K562 (cell line): ENCODE results near the gene TMEM117. TPM values are rescaled to one million over a fixed set of nuclear protein-coding genes. Genes with fewer than 3 reads are reported as not detected.

Experiments
- ATAC-seq: fragments of 200-7000 bp; cut with Tn5 transposase; 3 replicates; pipeline ENCODE4 v1.9.1; 2020; ENCODE audit warnings: moderate library complexity
- BruUV-seq: library from RNA; stranded (reverse); fragments of 400-500 nt; replicated peaks from 2 replicates; lab custom pipeline; 2021; lab: Mats Ljungman, UMichigan
- CTCF ChIA-PET: fragments of 300-600 bp; formaldehyde crosslinking; extraction: SDS; loops from one replicate; lab custom pipeline; 2021; ENCODE audit warnings: low intra/inter-chr PET ratio; lab: Yijun Ruan, JAX
- POLR2A ChIA-PET: fragments of 300-600, 350-650 bp; sonication (Branson Sonifier 250); formaldehyde crosslinking; extraction: SDS; loops from one replicate; lab custom pipeline; 2021; ENCODE audit warnings: antibody characterized with exemption, inconsistent platforms; lab: Yijun Ruan, JAX
- DNase-seq, 4 experiments: peaks; one replicate each; pipeline versions ENCODE4 v3.0.0 to v3.0.0-alpha.2; 2011 to 2018; ENCODE audit warnings: low spot score in 3 of 4, mixed read lengths in 3 of 4; ENCODE audit errors: extremely low read depth in 1 of 4
- FAIRE-seq: peaks from 2 replicates; lab custom pipeline; 2011; peaks lifted over from hg19 to GRCh38; lab: Jason Lieb, UNC
- H2AFZ ChIP-seq: 2 replicates; pipeline ENCODE4 v1.6.0; 2011; ENCODE audit warnings: low read depth, low read length, control low read depth, inconsistent platforms
- H3K27ac ChIP-seq: fragments of 200-600 bp; 3 replicates; pipeline ENCODE4 v1.8.0; 2011; ENCODE audit warnings: low read depth, mild to moderate bottlenecking, control low read depth, inconsistent platforms, low read length, moderate library complexity, mixed read lengths; ENCODE audit errors: extremely low read depth
- H3K27me3 ChIP-seq, 2 experiments: fragments of 300-600 bp in 1 of 2; 2 replicates in 1 of 2; 3 replicates in 1 of 2; pipeline versions ENCODE4 v1.6.0 to v1.8.0; 2011; ENCODE audit warnings: inconsistent platforms in 2 of 2, low read length in 2 of 2, mild to moderate bottlenecking in 1 of 2, mixed read lengths in 1 of 2, moderate library complexity in 1 of 2; ENCODE audit not compliant: control insufficient read depth in 2 of 2, insufficient read depth in 2 of 2
- H3K36me3 ChIP-seq: fragments of 300-600 bp; 3 replicates; pipeline ENCODE4 v1.8.0; 2011; ENCODE audit warnings: mild to moderate bottlenecking, low read length, inconsistent platforms; ENCODE audit not compliant: control insufficient read depth, insufficient read depth
- H3K4me1 ChIP-seq, 2 experiments: fragments of 200-600 bp in 1 of 2; replicated peaks in 1 of 2; 2 replicates in 1 of 2; 3 replicates in 1 of 2; pipeline versions ENCODE4 v1.5.1 to v1.8.0; 2011; ENCODE audit warnings: inconsistent platforms in 2 of 2, low read length in 2 of 2, mild to moderate bottlenecking in 1 of 2, mixed read lengths in 1 of 2, moderate library complexity in 1 of 2; ENCODE audit not compliant: control insufficient read depth in 2 of 2, insufficient read depth in 2 of 2
- H3K4me2 ChIP-seq: 2 replicates; pipeline ENCODE4 v1.6.1; 2011; ENCODE audit warnings: low read length, control low read depth, inconsistent platforms, mixed read lengths; ENCODE audit not compliant: insufficient read depth
- H3K4me3 ChIP-seq: fragments of 200-600 bp; sonication (generic), shearing (Covaris generic); 2 replicates; pipeline ENCODE4 v1.5.1; 2016; ENCODE audit warnings: control low read depth, inconsistent platforms
- H3K79me2 ChIP-seq: fragments of 200-600 bp; 3 replicates; pipeline ENCODE4 v1.8.0; 2011; ENCODE audit warnings: low read length, inconsistent platforms; ENCODE audit not compliant: control insufficient read depth, insufficient read depth
- H3K9ac ChIP-seq, 2 experiments: 2 replicates each; pipeline versions ENCODE4 v1.6.0 to v1.6.1; 2011; ENCODE audit warnings: low read depth in 2 of 2, low read length in 2 of 2, control low read depth in 1 of 2, inconsistent platforms in 1 of 2, mild to moderate bottlenecking in 1 of 2, mixed read lengths in 1 of 2; ENCODE audit not compliant: insufficient read depth in 1 of 2
- H3K9me1 ChIP-seq: one replicate; pipeline ENCODE4 v1.6.0; 2011; ENCODE audit warnings: inconsistent platforms, mild to moderate bottlenecking, low read length, moderate library complexity; ENCODE audit not compliant: control insufficient read depth, insufficient read depth
- H3K9me3 ChIP-seq: replicated peaks from 2 replicates; pipeline ENCODE4 v1.5.1; 2011; ENCODE audit warnings: low read depth, low read length, inconsistent platforms; ENCODE audit not compliant: control insufficient read depth, insufficient read depth
- H4K20me1 ChIP-seq: replicated peaks from 2 replicates; pipeline ENCODE4 v1.6.1; 2011; ENCODE audit warnings: low read length, inconsistent platforms, mixed read lengths; ENCODE audit not compliant: control insufficient read depth, insufficient read depth
- BDP1 ChIP-seq: IDR thresholded peaks from 3 replicates; pipeline ENCODE4 v1.6.1; 2011; ENCODE audit not compliant: insufficient read length, insufficient read depth
- BRD9 ChIP-seq: fragments of 450-650 bp; IDR thresholded peaks from 2 replicates; pipeline ENCODE4 v1.6.1; 2018; ENCODE audit warnings: low read depth; ENCODE audit not compliant: partially characterized antibody
- CREM ChIP-seq: IDR thresholded peaks from 2 replicates; pipeline ENCODE4 v1.6.1; 2014; ENCODE audit warnings: antibody characterized with exemption, low read depth
- NCOA4 ChIP-seq: fragments of 450-650 bp; IDR thresholded peaks from 2 replicates; pipeline ENCODE4 v1.6.1; 2018; ENCODE audit warnings: mild to moderate bottlenecking; ENCODE audit not compliant: partially characterized antibody
- NFIC ChIP-seq: fragments of 450-650 bp; IDR thresholded peaks from 2 replicates; pipeline ENCODE4 v1.6.1; 2017; ENCODE audit warnings: mild to moderate bottlenecking, inconsistent platforms
- NFIX ChIP-seq: fragments of 250-450 bp; sonication (Bioruptor Pico); IDR thresholded peaks from 2 replicates; pipeline ENCODE4 v1.4.0; 2020; ENCODE audit warnings: low read depth, mild to moderate bottlenecking, moderate library complexity
- ZBTB17 ChIP-seq: fragments of 450-650 bp; formaldehyde crosslinking; IDR thresholded peaks from 2 replicates; pipeline ENCODE4 v1.4.0; 2020; ENCODE audit warnings: mild to moderate bottlenecking
- ZNF224 ChIP-seq: sonication (generic); formaldehyde crosslinking; IDR thresholded peaks from 2 replicates; pipeline ENCODE4 v1.8.0; 2022; ENCODE audit warnings: mild to moderate bottlenecking, missing genetic modification reagents
- WGBS: fragments of 100-300 bp; shearing (Covaris generic); methylation state at CpG from one replicate; pipeline ENCODE4 v1.1.6; 2016; ENCODE audit warnings: low coverage, mixed read lengths; ENCODE audit not compliant: insufficient coverage; ENCODE audit errors: missing lambda C conversion rate; 5-methylcytosine and 5-hydroxymethylcytosine counted together
- in situ Hi-C: fragments of 300-500 bp; cut with MboI; formaldehyde crosslinking; loops from 4 replicates; pipeline ENCODE4 v1.15.0; 2018; ENCODE audit warnings: inconsistent platforms, mixed read lengths
- intact Hi-C: fragments of 100-400 bp; cut with micrococcal nuclease; formaldehyde crosslinking; loops from 2 replicates; pipeline ENCODE4 v1.14.2; 2022
- polyA plus RNA-seq, 8 experiments: library from polyadenylated mRNA; depleted of rRNA in 4 of 8; stranded (reverse) in 5 of 8; unstranded in 3 of 8; fragments of >200 nt; fragmentation: Nextera tagmentation in 2 of 8; fragmentation: Illumina TruSeq in 1 of 8; extraction: Ambion mirVana in 2 of 8; extraction: Trizol in 1 of 8; gene quantifications; 2 replicates each; pipeline versions ENCODE4 v1.2.1 to v1.2.3, GENCODE V29; 2011 to 2014; ENCODE audit warnings: inconsistent platforms in 1 of 8, missing spikeins in 1 of 8
- total RNA-seq, 7 experiments: library from RNA; depleted of rRNA in 6 of 7; stranded (reverse); fragments of >200 nt in 6 of 7; fragmentation: Illumina TruSeq in 2 of 7; extraction: Trizol in 2 of 7; gene quantifications; 2 replicates each; pipeline versions ENCODE4 v1.2.1 to v1.2.3, GENCODE V29; 2011 to 2021; ENCODE audit warnings: low replicate concordance in 1 of 7

Gene TMEM117
- total and polyA plus RNA-seq, 9 of the 15 experiments (the other 6 are each of a cell fraction or from before 2014, with no cell fraction given) = 0.31 to 2.8 (median 1.0) TPM

DNA sequence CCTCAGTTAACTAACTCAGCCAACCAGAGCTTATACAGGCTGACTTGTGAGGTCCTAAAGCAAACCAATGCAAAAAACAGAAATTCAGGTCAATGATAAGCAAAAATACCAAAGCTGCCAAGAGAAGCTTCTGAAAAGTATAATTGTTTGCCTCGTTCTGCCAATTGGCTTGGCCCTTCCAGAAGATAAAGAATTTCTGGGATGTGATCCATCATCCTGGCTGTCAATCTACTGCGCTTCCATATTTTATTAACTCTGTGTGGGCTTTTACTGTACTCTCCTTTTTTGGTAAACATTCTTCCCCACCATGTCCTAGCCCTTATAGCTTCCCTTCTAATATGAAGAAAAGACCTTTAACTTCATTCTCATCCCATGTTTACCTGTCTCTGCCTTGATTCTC, 387.9 kb downstream of the TMEM117 start (continued):
- TF ChIP-seq CREM = no peak

DNA sequence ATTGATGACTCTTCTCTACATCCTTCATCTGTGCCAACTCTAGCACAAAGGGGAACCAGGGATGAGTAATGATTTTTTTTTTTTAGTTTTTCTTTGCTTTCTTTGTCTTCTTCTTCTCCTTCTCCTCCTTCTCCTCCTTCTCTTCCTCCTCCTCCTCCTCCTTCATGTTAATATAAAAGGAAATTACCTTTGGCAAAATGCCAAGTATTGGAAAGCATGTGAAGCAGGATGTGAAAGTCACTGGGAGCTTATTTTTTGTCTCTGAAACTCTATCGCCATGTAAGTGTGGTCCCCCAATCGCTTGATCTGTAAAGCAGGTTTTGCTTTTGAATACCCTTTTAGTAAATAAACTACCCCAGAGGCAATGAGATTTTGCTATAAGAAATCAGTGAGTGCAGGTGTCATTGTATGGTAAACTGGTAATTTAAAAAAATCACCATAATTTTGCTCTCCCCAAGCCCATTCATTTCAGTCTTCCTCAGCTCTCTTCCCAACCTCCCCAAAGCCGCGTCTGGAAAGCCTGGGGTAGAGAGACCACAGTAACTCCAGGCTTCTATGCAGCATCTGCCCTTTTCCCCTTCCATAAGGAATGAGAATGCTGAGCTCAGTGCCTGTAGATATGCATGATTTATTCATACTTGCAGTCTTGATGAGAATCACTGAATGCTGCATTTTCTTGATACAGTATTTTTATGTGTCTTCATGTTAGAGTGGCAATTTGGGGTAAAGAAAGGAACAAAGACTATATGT, 388.7 kb downstream of the TMEM117 start:
- Histone ChIP-seq H2AFZ (no peak overlapping the region), H3K9me3 (no peaks in the 10 kb centered on the region), H3K79me2 (no peaks in the 10 kb centered on the region), H3K4me1 (no peaks in the 10 kb centered on the region), H3K27me3 (no peaks in the 10 kb centered on the region), H3K27ac (no peak overlapping the region), H3K9ac (no peak overlapping the region), H3K36me3 (no peaks in the 10 kb centered on the region), H4K20me1 (no peaks in the 10 kb centered on the region), H3K4me3 (no peak overlapping the region), H3K4me2 (no peak overlapping the region), H3K9me1 (no peaks in the 10 kb centered on the region)
- DNase-seq (no peak), FAIRE-seq (no peak), ATAC-seq (no peak)
- ChIA-PET CTCF (no interaction called here), POLR2A (no interaction called here)
- BruUV-seq = no TSS peak
- in situ Hi-C loops (no loop called here), intact Hi-C loops (no loop called here)
- 0% methylated on average over 4 of the region's 4 CpGs for WGBS
- TF ChIP-seq NFIX = peak; percentile 94
- TF ChIP-seq NFIC = peak; percentile 93
- TF ChIP-seq ZNF224 (CRISPR knock-in tag) = no peak

DNA sequence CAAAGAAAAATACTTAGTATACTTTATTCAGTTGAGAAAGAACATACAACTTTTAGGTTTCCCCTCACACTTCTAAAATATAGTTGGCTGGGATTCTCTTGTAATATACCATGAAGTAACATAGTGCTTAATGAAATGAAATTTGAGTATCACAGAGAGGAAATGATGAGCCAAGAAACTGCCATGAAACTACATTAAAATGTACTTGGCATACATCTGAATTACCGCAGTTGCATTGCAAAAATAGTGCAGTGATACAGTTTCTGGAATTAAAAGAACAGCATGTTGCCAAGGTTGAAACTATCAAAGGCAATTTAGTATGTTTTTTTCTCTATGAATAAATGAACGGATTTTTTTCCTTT, 389.2 kb downstream of the TMEM117 start:
- no peak overlapping the region for H3K4me2 ChIP-seq
- H3K27me3 ChIP-seq = no peaks in the 10 kb centered on the region
- no peak overlapping the region for H3K4me3 ChIP-seq
- no peaks in the 10 kb centered on the region for H3K9me1 ChIP-seq
- 8% methylated on average over 2 of the region's 2 CpGs for WGBS
- in situ Hi-C loops (no loop called here), intact Hi-C loops (no loop called here)
- no peak overlapping the region for H2AFZ ChIP-seq
- H3K9me3 ChIP-seq = no peaks in the 10 kb centered on the region
- H3K9ac ChIP-seq = no peak overlapping the region
- no peak overlapping the region for H3K27ac ChIP-seq
- H3K79me2 ChIP-seq = no peaks in the 10 kb centered on the region
- H4K20me1 ChIP-seq = no peaks in the 10 kb centered on the region
- no peak for FAIRE-seq
- ChIA-PET POLR2A (no interaction called here), CTCF (no interaction called here)
- H3K36me3 ChIP-seq = no peaks in the 10 kb centered on the region
- no peak for DNase-seq
- no peak for ATAC-seq
- no TSS peak for BruUV-seq
- H3K4me1 ChIP-seq = no peaks in the 10 kb centered on the region
- TF ChIP-seq ZBTB17 = no peak
- TF ChIP-seq BDP1 = no peak
- TF ChIP-seq BRD9 = no peak
- TF ChIP-seq NCOA4 = no peak
